22Rv1 (cell line): ENCODE measurements around the gene PPFIA3.

Experiments
- ZFX ChIP-seq: fragments of 450-650 bp; IDR thresholded peaks from 2 replicates; pipeline ENCODE4 v1.6.1; 2017; ENCODE audit warnings: antibody characterized with exemption, borderline replicate concordance
- TF ChIP-seq, protein P1 (sequence below): fragments of 450-650 bp; IDR thresholded peaks from 2 replicates; pipeline ENCODE4 v1.5.1; 2017; ENCODE audit warnings: mild to moderate bottlenecking

DNA sequence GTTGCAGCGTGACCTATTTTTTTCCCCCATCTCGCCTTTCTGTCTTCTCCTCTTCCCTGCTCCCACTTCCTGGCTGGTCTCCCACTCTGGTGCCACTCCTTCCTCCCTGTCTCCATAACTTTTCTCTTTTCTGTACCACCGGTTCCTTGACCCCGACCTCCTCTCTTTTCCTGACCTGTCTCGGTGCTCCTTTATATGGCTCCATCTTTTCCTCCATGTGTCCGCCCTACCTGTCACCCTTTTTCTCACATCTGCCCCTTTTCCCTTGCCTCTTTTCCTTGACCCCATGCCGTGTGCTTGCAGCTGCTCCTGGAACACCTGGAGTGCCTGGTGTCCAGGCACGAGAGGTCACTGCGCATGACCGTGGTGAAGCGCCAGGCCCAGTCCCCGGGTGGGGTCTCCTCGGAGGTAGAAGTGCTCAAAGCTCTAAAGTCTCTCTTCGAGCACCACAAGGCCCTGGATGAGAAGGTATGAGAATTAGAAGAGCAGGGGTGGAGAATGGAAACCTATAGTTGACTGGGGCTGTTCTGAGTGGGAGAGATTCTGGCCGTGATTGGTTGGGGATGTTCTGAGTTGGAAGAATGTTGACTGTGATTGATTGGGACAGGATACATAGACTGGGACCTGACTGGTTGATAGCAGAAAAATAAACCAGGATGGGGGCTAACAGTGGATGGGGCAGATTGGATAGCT, 9.3 kb downstream of the PPFIA3 start:
- TF ChIP-seq, protein P1, sequence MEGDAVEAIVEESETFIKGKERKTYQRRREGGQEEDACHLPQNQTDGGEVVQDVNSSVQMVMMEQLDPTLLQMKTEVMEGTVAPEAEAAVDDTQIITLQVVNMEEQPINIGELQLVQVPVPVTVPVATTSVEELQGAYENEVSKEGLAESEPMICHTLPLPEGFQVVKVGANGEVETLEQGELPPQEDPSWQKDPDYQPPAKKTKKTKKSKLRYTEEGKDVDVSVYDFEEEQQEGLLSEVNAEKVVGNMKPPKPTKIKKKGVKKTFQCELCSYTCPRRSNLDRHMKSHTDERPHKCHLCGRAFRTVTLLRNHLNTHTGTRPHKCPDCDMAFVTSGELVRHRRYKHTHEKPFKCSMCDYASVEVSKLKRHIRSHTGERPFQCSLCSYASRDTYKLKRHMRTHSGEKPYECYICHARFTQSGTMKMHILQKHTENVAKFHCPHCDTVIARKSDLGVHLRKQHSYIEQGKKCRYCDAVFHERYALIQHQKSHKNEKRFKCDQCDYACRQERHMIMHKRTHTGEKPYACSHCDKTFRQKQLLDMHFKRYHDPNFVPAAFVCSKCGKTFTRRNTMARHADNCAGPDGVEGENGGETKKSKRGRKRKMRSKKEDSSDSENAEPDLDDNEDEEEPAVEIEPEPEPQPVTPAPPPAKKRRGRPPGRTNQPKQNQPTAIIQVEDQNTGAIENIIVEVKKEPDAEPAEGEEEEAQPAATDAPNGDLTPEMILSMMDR = no peak
- TF ChIP-seq ZFX = no peak
